Activated T-cell treated with anti-CD3 and anti-CD28 coated beads, Interleukin-2, amount 50 U/mL, for 24 hours (primary cell): ENCODE measurements around the gene KLF15.

Experiments
- DNase-seq: peaks from one replicate; pipeline ENCODE4 v3.0.0-alpha.2; 2020
- H3K27ac Mint-ChIP-seq: 2 replicates; pipeline ENCODE4 v1.8.0; 2020; ENCODE audit warnings: mild to moderate bottlenecking, mixed read lengths
- H3K27me3 Mint-ChIP-seq: 2 replicates; pipeline ENCODE4 v1.8.0; 2020; ENCODE audit warnings: mixed read lengths
- H3K36me3 Mint-ChIP-seq: 2 replicates; pipeline ENCODE4 v1.8.0; 2020; ENCODE audit warnings: low read depth, mixed read lengths
- H3K4me1 Mint-ChIP-seq: 2 replicates; pipeline ENCODE4 v1.8.0; 2020; ENCODE audit warnings: low read depth, mixed read lengths
- H3K4me3 Mint-ChIP-seq: 2 replicates; pipeline ENCODE4 v1.8.0; 2020; ENCODE audit warnings: mild to moderate bottlenecking, moderate library complexity, mixed read lengths
- H3K9me3 Mint-ChIP-seq: 2 replicates; pipeline ENCODE4 v1.8.0; 2020; ENCODE audit warnings: mixed read lengths

The KLF15 gene

DNA sequence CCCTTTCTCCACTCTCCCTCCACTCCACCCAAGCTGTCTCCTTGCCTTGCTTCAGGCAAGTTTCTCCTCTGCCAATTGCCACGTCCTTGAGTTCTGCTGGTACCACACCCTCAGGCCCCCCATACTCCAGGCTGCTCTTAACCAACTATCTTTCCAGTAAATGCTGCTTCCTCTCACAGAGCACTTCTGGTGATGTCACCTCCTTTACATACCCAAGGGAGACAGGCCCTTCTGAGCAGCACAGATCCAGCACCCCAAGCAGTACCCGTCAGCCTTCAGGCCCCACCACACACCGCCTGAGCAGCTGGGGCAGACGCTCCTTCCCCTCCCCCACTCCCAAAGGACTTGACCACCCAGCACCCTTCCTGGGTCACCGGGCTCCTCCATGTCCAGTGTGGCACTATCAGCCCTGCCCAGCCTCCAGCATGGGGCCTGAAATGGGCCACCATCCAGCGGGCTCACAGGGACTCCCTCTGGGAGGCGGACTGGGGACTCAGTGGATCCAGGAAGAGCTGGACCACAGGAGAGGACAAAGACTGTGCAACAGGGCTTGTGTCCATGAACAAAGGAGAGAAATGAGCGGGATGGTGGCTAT lies 50.2 kb downstream of the KLF15 start:
- Mint-ChIP-seq H3K27ac (no peak overlapping the region), H3K9me3 (peaks cover 14% of the 10 kb centered on the region), H3K27me3 (peaks cover 9% of the 10 kb centered on the region), H3K4me1 (no peaks in the 10 kb centered on the region), H3K36me3 (no peaks in the 10 kb centered on the region), H3K4me3 (no peak overlapping the region)
- DNase-seq, result no peak

DNA sequence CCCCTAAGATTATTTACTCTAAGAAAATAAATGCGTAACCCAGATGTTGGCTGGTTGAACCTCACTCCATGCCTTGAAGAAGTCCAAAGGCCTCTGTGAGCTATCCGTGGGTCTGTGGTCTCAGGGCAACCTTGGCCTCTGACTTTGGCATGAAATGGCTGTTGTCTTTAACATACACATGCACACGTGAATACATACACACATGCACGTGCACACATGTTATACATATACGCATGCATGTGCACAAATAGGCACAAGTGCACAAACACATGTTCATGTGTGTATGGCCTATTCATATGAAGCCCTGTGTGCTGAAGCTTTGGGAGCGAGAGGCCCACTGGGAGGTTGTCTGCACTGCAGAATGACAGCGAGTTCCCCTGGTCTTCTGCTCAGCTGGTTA lies 50.8 kb downstream of the KLF15 start:
- Mint-ChIP-seq H3K27ac (no peak overlapping the region), H3K4me1 (no peaks in the 10 kb centered on the region), H3K27me3 (peaks cover 9% of the 10 kb centered on the region), H3K9me3 (peaks cover 14% of the 10 kb centered on the region), H3K4me3 (no peak overlapping the region), H3K36me3 (no peaks in the 10 kb centered on the region)
- DNase-seq, result no peak

DNA sequence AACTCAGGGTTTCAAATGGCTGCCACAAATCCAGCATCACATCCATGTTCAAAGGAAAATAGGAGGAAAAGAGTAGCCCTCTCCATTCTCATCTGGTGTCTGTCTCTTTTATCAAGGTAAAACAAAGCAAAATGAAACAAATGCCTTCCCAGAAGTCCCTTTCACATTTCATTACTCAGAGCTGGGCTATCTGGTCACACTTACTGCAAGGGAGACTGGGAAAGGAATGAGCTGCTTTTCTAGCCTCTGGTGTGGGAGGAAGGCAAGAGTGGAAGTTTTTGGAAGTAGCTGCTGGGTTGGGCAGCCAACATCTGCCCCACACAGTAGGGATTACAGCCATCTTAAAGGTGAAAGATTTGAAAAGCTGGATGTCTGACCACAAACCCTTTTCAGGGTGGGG lies 51.8 kb downstream of the KLF15 start:
- H3K9me3 Mint-ChIP-seq, result peaks cover 14% of the 10 kb centered on the region
- peaks cover 18% of the 10 kb centered on the region for H3K27me3 Mint-ChIP-seq
- H3K4me3 Mint-ChIP-seq, result no peak overlapping the region
- H3K27ac Mint-ChIP-seq, result no peak overlapping the region
- no peak for DNase-seq
- no peaks in the 10 kb centered on the region for H3K4me1 Mint-ChIP-seq
- no peaks in the 10 kb centered on the region for H3K36me3 Mint-ChIP-seq

DNA sequence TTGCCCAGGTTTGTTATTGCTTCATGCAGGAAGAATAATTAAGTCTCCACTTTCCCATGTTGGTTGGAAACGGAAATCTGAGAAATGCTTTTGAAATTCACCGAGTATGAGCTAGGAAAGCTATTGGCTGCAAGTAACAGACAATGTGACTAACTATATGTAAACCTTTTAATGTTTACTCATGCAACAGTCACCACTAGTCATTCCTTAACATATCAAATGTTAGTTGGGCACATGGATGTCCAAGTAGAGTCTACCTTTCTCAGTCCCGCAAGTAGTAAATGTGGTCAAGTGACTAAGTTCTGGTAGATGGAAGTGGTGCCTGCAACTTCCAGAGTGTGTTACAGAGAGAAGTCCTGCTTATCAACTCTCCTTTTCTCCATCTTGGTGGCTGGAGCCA lies 52.5 kb downstream of the KLF15 start:
- Mint-ChIP-seq H3K9me3 (peaks cover 14% of the 10 kb centered on the region), H3K4me3 (no peak overlapping the region), H3K27me3 (peaks cover 18% of the 10 kb centered on the region), H3K4me1 (no peaks in the 10 kb centered on the region), H3K27ac (no peak overlapping the region), H3K36me3 (no peaks in the 10 kb centered on the region)
- DNase-seq, result no peak

DNA sequence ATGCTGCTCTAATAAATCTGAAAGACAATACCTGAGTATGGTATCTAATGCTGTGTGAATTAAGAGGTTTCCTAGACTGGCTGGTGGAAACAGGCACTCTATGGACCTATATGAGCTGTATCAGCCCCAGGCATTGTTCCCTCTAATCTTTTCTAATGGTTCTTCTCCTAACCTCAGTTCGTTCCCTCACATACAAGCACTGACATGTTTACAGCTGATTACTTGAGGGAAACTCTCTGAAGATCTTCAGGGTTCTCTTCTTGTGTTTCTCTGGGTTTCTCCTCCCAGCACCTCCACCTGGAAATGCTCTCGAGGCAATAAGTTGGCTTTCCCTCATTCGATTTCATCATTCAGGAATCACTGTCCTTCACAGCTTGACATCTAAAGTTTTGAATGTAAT lies 52.9 kb downstream of the KLF15 start:
- H3K27ac Mint-ChIP-seq, result no peak overlapping the region
- H3K36me3 Mint-ChIP-seq, result no peaks in the 10 kb centered on the region
- H3K9me3 Mint-ChIP-seq, result peaks cover 14% of the 10 kb centered on the region
- DNase-seq, result no peak
- no peaks in the 10 kb centered on the region for H3K4me1 Mint-ChIP-seq
- H3K27me3 Mint-ChIP-seq, result peaks cover 18% of the 10 kb centered on the region
- no peak overlapping the region for H3K4me3 Mint-ChIP-seq

DNA sequence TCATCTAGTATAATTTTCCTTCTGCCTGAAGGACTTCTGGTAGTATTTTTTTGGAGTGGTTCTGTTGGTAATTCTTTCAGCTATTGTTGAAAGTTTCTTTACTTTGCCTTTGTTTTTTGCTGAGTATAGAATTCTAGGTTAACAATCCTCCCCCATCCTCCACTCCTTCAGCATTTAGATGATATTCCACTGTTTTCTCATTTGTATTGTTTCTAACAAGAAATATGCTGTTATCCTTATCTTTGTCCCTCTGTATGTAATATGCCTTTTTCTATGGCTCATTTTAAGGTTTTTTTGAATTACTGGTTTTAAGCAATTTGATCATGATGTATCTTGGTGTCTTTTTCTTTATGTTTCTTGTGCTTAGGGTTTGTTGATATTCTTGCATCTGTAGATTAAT lies 53.9 kb downstream of the KLF15 start:
- no peak overlapping the region for H3K27ac Mint-ChIP-seq
- no peaks in the 10 kb centered on the region for H3K4me1 Mint-ChIP-seq
- H3K4me3 Mint-ChIP-seq, result no peak overlapping the region
- no peaks in the 10 kb centered on the region for H3K36me3 Mint-ChIP-seq
- peaks cover 14% of the 10 kb centered on the region for H3K9me3 Mint-ChIP-seq
- DNase-seq, result no peak
- H3K27me3 Mint-ChIP-seq, result peaks cover 16% of the 10 kb centered on the region

DNA sequence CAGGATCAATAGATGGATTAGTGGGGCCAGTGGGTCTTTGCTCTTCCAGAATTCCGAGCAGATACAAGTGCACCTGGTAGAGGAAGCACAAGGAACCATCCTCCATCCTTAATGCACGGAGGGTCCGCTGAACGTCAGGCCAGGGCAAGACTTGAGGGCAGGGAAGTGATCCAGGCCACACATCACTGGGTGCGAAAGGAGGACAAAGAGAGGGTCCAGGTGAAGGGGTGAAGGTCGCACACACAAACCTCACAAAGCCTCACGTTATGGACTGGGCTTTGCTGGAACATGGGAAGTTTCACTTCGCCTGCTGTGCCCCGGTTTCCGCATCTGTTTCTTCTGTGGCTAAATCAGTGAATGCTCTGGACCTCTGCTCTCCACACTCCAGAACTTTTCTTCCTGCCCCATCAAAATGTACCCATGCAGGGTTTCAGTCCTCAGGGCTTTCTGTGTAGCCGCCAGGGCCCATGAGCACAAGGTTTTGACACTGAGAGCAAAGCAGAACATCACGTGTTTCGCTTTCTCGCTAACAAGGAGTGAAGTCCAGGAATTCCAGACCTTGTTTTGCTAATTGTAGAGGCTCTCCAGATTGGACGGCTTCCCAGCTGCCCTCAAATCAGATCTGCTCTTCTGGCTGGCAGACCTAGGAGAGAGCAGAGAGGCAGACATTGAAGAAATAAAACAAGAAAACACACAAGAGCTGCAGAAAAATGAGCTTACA lies 56.3 kb downstream of the KLF15 start:
- Mint-ChIP-seq H3K4me1 (no peaks in the 10 kb centered on the region), H3K27ac (no peak overlapping the region), H3K9me3 (peaks cover 14% of the 10 kb centered on the region), H3K4me3 (no peak overlapping the region), H3K27me3 (peaks cover 16% of the 10 kb centered on the region), H3K36me3 (no peaks in the 10 kb centered on the region)
- DNase-seq, result no peak

DNA sequence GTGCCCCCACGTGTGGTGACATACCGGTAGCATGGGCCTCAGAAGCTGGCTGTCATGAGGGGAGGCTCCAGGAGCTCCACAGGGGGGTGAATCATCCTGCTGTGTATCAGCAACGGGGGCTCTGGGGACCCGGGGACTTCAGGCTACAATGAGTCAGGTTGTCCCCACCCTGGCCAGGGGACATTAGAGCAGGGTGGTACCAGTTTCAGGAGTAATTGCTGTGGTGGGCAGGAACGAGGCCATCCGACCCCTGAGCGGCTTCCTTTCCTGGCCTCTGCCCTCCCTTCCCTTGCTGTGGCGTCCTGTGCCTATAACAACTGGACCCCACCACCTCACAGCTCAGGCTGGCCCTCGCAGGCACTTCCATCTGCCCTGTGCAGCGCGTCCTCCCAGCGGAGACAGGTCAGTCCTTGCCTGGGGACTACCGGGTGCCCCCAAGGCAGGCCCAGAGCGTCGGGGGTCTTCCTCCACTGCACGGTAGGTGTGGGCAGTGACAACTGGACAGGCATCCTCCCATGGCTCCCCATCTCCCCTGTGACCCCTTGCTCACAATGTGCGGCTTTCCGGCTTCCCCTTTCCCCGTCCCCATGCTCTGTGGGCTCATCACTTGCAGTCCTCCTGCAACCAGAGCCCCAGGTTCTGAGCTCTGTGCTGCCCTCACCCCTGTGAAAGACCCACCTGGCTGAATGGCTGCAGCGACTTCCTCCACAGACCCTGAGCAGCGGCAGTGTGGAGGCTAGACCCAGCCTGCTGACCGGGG lies 57.0 kb downstream of the KLF15 start:
- Mint-ChIP-seq H3K27me3 (peaks cover 13% of the 10 kb centered on the region), H3K9me3 (peaks cover 14% of the 10 kb centered on the region), H3K4me3 (no peak overlapping the region), H3K27ac (no peak overlapping the region), H3K36me3 (no peaks in the 10 kb centered on the region), H3K4me1 (no peaks in the 10 kb centered on the region)
- DNase-seq, result no peak

DNA sequence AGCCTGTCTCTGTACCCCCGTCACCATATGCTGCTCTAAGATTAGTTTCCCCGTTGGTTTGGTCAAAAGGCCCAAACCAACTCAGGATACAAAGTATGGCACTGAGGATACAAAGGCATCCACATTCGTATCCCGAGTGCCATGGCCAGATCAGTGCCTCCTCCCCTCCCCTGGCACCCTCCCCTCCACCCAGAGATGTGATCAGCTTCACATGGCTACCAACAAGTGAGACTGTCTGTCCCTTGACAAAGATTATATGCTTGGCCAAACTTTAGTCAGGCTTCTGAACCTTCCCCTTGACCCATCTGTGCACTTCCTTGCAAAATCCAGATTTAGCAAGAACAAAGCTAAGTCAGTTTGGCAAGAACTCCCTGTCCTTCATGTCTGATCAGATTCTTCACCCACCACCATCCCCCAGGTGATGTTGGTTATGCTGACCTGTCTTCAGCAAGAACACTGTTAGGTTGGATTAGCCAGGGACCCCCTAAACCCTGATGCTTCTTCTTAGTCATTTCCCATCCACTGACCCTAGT lies 61.7 kb downstream of the KLF15 start:
- H3K4me1 Mint-ChIP-seq, result no peaks in the 10 kb centered on the region
- H3K4me3 Mint-ChIP-seq, result no peak overlapping the region
- peaks cover 23% of the 10 kb centered on the region for H3K27me3 Mint-ChIP-seq
- no peak overlapping the region for H3K27ac Mint-ChIP-seq
- H3K36me3 Mint-ChIP-seq, result no peaks in the 10 kb centered on the region
- H3K9me3 Mint-ChIP-seq, result no peaks in the 10 kb centered on the region
- no peak for DNase-seq

DNA sequence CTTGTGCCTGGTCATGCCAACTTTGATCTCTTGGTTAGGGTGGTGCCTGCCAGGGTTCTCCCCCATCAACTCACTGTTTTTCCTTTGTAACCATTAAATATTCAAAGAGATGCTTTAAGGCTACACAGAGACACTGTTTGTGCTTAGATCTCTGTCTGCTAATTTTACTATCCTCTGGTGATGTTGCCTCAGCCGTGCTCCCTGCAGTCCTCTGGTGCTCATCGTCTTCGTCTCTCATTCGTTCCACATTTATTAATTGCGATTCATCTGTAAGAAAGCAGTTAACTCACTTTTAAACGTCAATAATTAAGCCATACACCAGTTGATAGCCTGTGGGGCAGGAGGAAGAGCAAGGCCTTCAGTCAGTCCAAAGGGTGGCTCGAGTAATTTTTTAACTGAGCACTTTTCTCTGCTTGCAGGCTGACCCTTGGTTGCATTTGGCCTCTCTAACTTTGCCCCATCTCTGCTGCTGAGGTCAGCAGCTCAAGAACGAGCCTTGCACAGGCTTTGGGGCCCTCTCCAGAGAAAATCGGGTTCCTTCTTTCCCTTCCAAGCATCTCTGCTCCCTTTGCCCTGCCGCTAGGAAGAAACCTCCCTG lies 62.9 kb downstream of the KLF15 start:
- H3K9me3 Mint-ChIP-seq, result no peaks in the 10 kb centered on the region
- H3K27me3 Mint-ChIP-seq, result peaks cover 33% of the 10 kb centered on the region
- H3K4me3 Mint-ChIP-seq, result no peak overlapping the region
- no peaks in the 10 kb centered on the region for H3K4me1 Mint-ChIP-seq
- no peaks in the 10 kb centered on the region for H3K36me3 Mint-ChIP-seq
- no peak overlapping the region for H3K27ac Mint-ChIP-seq
- DNase-seq, result no peak

DNA sequence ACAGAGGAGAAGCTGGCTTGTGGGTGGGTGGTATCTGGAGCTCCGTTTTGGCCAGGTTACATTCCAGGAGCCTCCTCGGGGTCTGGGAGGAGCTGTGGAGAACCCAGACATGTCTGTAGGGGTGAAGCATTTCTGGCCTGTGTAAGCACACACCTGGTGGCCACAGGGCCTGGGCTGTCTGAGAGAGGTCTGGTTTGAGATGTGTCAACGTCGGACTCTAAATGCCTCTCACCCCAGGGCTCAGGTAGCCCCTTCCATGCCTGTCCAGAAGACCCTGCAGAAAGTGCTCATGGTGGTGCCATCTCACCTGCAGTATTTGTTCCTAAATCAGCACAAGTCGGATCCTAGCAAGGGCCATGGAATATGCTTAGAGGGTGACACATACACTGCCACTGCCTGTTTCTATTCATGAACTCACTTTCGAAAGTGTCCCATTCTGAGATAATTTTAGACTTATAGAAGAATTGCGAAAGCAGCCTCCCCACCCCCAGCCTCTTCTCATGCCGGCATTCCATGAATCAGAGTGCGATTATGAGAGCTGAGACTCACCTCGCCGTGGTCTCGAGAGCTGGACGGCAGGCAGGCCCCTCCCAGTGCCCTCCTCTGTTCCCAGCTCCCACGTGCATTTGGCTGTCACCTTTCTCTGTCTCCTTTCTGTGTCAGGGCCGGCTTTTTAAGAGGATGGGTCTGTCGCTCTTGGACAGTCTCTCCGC lies 63.7 kb downstream of the KLF15 start:
- no peaks in the 10 kb centered on the region for H3K4me1 Mint-ChIP-seq
- H3K27ac Mint-ChIP-seq, result no peak overlapping the region
- H3K27me3 Mint-ChIP-seq, result peaks cover 37% of the 10 kb centered on the region

More for the DNA sequence above, 63.7 kb downstream of the KLF15 start:
- no peaks in the 10 kb centered on the region for H3K9me3 Mint-ChIP-seq
- no peak overlapping the region for H3K4me3 Mint-ChIP-seq
- H3K36me3 Mint-ChIP-seq, result no peaks in the 10 kb centered on the region
- no peak for DNase-seq
